Medulla oblongata (tissue), 1 donor: ENCODE measurements around the gene ZNF140.

Experiments
- DNase-seq: peaks from one replicate; pipeline ENCODE4 v3.0.0-alpha.2; 2015; ENCODE audit errors: extremely low spot score

Gene ZNF140

GRCh38 chr12:133130038-133130807, 49.5 kb downstream of the ZNF140 start, which contains the start of the genes ZNF10 and ZNF891:
Gene ZNF10 (plus strand): TSS chr12:133130627. CDS start chr12:133144493, 13,866 bp downstream.
Gene ZNF891 (minus strand): TSS chr12:133130274. CDS start chr12:133121918, 8,356 bp downstream.
- DNase-seq = peak; percentile 92

GRCh38 chr12:133130808-133131128, 50.0 kb downstream of the ZNF140 start:
- no peak for DNase-seq

- DNase-seq = no peak
These were observed 55.0 kb downstream of the ZNF140 start for GRCh38 chr12:133135747-133136146.

- DNase-seq = no peak
These were observed 65.3 kb downstream of the ZNF140 start for GRCh38 chr12:133145981-133146380.

- DNase-seq = no peak
These were observed 75.5 kb downstream of the ZNF140 start for GRCh38 chr12:133156125-133156690.
